Esophagus (tissue), 2 donors: ENCODE measurements around the gene BDH2. TPM values are rescaled to one million over a fixed set of nuclear protein-coding genes. Genes with fewer than 3 reads are reported as not detected.
A peak's percentile ranks its signal among the peaks of the same experiment; 100 is the strongest.

Experiments
- H3K27ac ChIP-seq, 2 donors: one replicate each; pipeline ENCODE4 v1.5.1; 2013; ENCODE audit warnings: low read depth in 2 of 2, mild to moderate bottlenecking in 2 of 2, inconsistent platforms in 1 of 2, low read length in 1 of 2, moderate library complexity in 1 of 2
- H3K27me3 ChIP-seq, 2 donors: one replicate each; pipeline ENCODE4 v1.6.1; 2013; ENCODE audit warnings: low read length in 2 of 2, control low read depth in 1 of 2, mild to moderate bottlenecking in 1 of 2; ENCODE audit not compliant: insufficient read depth in 2 of 2, control insufficient read depth in 1 of 2
- H3K36me3 ChIP-seq, 2 donors: one replicate each; pipeline ENCODE4 v1.6.1; 2013; ENCODE audit warnings: low read length in 1 of 2; ENCODE audit not compliant: control insufficient read depth in 2 of 2, insufficient read depth in 2 of 2
- H3K4me1 ChIP-seq, 2 donors: one replicate each; pipeline ENCODE4 v1.6.1; 2013; ENCODE audit warnings: low read length in 1 of 2; ENCODE audit not compliant: control insufficient read depth in 2 of 2, insufficient read depth in 2 of 2
- H3K4me3 ChIP-seq, 2 donors: one replicate each; pipeline ENCODE4 v1.5.1; 2013; ENCODE audit warnings: low read length in 2 of 2, mild to moderate bottlenecking in 2 of 2, low read depth in 1 of 2, moderate library complexity in 1 of 2
- H3K9me3 ChIP-seq, 2 donors: one replicate each; pipeline ENCODE4 v1.6.1; 2013; ENCODE audit warnings: mild to moderate bottlenecking in 2 of 2, low read depth in 1 of 2, low read length in 1 of 2, moderate library complexity in 1 of 2; ENCODE audit not compliant: control insufficient read depth in 2 of 2, insufficient read depth in 1 of 2
- WGBS, 2 donors: extraction: QIAGEN DNeasy Blood & Tissue Kit; methylation state at CpG; one replicate each; pipeline ENCODE4 v1.1.7; 2013; 5-methylcytosine and 5-hydroxymethylcytosine counted together
- polyA plus RNA-seq, 2 donors: library from polyadenylated mRNA; stranded (reverse); fragments of 200-250 nt; gene quantifications; one replicate each; pipeline ENCODE4 v1.2.3, GENCODE V29; 2013
- donor health status: healthy with polysubstance abuse.
- donor health status: Bipolar disorder and iron deficiency.

BDH2 gene
- polyA plus RNA-seq, 2 donors = 16.9 to 29.6 TPM

DNA sequence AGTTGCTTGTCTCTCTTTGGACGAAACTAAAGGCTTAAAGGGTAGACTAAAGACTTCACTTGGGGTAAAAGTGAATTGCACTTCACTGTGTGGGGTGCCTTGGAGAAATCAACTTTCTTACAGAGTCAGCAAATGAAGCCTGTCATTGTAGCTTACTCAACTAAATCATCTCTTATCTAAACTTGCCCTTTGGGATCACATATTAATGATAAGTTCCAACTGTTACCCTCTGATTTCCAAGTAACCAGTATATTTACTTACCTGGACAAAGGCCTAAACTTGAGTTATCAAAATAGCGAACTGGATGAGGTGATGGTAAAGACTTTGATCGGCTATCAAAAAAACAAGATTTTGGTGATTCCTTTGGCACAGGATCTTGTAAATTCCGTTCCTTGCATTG is 8.9 kb upstream of the BDH2 start:
- H3K36me3 ChIP-seq = no peaks in the 10 kb centered on the region
- 86 to 93% methylated on average over 4 of the region's 4 CpGs for WGBS, 2 donors

DNA sequence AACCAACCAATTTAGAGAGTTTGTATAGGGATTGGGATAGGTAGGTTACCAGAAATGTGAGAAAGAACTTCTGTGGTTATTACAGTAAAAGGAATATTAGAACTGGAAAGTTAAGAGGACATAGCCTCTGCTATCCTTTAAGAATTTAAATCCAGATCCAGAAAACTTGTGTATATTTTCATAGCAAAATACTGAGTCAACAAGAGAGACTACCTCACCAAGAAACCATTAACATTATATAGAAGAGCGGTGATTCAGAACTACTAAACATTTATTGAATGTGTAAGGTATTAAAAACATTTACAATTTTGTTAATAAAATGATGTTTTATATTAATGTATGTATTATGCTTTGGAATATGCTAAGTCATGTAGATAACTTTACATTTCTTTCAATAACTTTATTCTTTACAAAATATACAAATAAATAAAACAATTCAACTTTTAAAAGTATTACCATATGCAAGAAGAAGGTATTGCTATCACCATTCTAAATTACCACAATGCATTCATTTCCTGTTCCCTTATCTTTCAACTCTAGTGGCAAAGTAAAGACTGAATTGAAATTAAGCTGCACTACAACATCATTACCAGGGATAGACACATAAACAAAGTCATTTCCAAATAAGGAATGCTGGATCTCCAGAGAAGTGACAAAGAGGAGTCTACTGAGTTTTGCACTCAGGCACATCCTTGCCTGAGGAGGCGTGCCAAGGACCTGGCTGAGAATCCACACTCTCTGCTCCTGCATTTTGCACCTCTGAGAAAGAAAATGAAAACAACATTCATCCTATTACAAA is 6.1 kb upstream of the BDH2 start:
- Histone ChIP-seq H3K4me3 (no peak overlapping the region), H3K4me1 (no peaks in the 10 kb centered on the region)
- WGBS, 2 donors = 87 to 95% methylated on average over 2 of the region's 2 CpGs

More for the DNA sequence above, 8.9 kb upstream of the BDH2 start:
- Histone ChIP-seq H3K4me3 (no peak overlapping the region), H3K27me3 (no peaks in the 10 kb centered on the region), H3K4me1 (no peaks in the 10 kb centered on the region), H3K9me3 (no peaks in the 10 kb centered on the region), H3K27ac (no peak overlapping the region)

GRCh38 chr4:103104886-103105285 is 5.3 kb upstream of the BDH2 start:
- Histone ChIP-seq H3K27me3 (no peaks in the 10 kb centered on the region), H3K36me3 (no peaks in the 10 kb centered on the region), H3K4me1 (no peaks in the 10 kb centered on the region), H3K4me3 (no peak overlapping the region), H3K27ac (no peak overlapping the region), H3K9me3 (no peaks in the 10 kb centered on the region)
- 93 to 95% methylated on average over 3 of the region's 3 CpGs for WGBS, 2 donors

More for the DNA sequence above, 6.1 kb upstream of the BDH2 start:
- H3K27ac ChIP-seq = no peak overlapping the region
- H3K9me3 ChIP-seq = no peaks in the 10 kb centered on the region
- H3K27me3 ChIP-seq = no peaks in the 10 kb centered on the region
- H3K36me3 ChIP-seq = no peaks in the 10 kb centered on the region

GRCh38 chr4:103100691-103101090 is 1.1 kb upstream of the BDH2 start:
- H3K36me3 ChIP-seq = no peaks in the 10 kb centered on the region
- H3K27ac ChIP-seq = no peak overlapping the region
- H3K27me3 ChIP-seq = no peaks in the 10 kb centered on the region
- 69 to 71% methylated on average over 5 of the region's 5 CpGs for WGBS, 2 donors
- H3K4me1 ChIP-seq = peaks cover 4 to 6% of the 10 kb centered on the region in 2 donors
- H3K9me3 ChIP-seq = no peaks in the 10 kb centered on the region
- H3K4me3 ChIP-seq = no peak overlapping the region

DNA sequence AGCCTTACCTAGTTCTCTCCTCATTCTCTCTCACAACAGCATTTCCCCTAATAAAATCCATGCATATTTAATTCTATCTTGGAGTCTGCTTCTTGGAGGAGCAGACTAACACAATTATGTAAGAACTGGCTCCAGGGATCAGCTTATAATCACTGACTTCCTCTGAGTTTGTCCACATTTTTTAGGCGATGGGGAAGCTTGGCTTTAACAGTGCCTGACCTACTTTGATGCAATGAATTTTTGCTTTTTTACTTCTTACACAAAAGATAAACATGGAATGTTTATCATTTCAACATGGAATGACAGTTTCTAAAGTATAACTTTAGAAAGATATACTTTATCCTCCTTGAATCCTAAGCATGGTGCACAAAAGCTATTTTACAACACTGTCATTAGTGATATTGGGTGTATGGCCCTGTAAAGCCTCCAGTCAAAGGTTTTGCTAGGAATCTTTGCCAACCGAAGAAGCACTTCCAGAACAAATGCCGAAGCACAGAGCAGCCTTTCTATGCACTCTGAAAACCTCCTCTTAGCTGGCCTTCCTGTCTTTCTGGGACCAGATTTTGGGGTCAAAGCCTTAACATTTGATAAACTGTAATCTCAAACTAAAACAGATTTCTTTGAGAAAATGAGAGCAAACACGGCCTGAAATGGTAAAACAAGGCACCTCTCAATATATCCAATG is 736 bp downstream of the BDH2 start:
- H3K36me3 ChIP-seq = no peaks in the 10 kb centered on the region
- 15 to 17% methylated on average over 4 of the region's 4 CpGs for WGBS, 2 donors
- no peaks in the 10 kb centered on the region for H3K27me3 ChIP-seq
- H3K4me3 ChIP-seq = peak overlapping the region; percentile 23 to 59
- H3K4me1 ChIP-seq = peaks cover 4 to 6% of the 10 kb centered on the region in 2 donors
- peak overlapping the region in 1 of 2 donors; percentile 61 for H3K27ac ChIP-seq
- no peaks in the 10 kb centered on the region for H3K9me3 ChIP-seq

DNA sequence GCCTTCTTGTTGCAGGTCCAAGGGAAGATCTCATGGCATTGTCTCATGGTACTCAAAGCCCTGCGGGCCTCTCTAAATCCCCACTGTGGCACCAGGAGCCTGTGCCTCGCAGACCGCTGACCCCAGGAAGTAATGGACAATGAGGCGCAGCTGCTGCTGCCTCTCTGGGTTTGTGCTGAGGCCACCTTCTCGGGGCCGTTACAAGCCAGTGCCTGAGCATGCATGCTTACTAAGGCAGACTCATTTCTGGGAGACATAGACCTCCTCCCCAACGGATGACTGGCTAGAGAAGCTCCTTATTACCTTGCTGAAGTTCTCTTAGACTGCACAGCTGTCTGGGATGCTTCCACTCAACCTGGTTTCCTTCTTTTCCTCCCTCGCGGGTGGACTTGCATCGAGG is 1.3 kb downstream of the BDH2 start:
- H3K4me3 ChIP-seq = peak overlapping the region in 1 of 2 donors; percentile 59

GRCh38 chr4:103097112-103097511 is 2.5 kb downstream of the BDH2 start:
- WGBS, 2 donors = 72 to 89% methylated on average over 2 of the region's 2 CpGs
- H3K4me1 ChIP-seq = peaks cover 4 to 6% of the 10 kb centered on the region in 2 donors
- H3K4me3 ChIP-seq = no peak overlapping the region
- no peaks in the 10 kb centered on the region for H3K9me3 ChIP-seq
- no peaks in the 10 kb centered on the region for H3K27me3 ChIP-seq
- no peaks in the 10 kb centered on the region for H3K36me3 ChIP-seq
- no peak overlapping the region for H3K27ac ChIP-seq

More for the DNA sequence above, 1.3 kb downstream of the BDH2 start:
- Histone ChIP-seq H3K27me3 (no peaks in the 10 kb centered on the region), H3K9me3 (no peaks in the 10 kb centered on the region), H3K36me3 (no peaks in the 10 kb centered on the region), H3K4me1 (peaks cover 4 to 6% of the 10 kb centered on the region in 2 donors), H3K27ac (peak overlapping the region in 1 of 2 donors; percentile 41)
- 73 to 78% methylated on average over 10 of the region's 10 CpGs for WGBS, 2 donors

DNA sequence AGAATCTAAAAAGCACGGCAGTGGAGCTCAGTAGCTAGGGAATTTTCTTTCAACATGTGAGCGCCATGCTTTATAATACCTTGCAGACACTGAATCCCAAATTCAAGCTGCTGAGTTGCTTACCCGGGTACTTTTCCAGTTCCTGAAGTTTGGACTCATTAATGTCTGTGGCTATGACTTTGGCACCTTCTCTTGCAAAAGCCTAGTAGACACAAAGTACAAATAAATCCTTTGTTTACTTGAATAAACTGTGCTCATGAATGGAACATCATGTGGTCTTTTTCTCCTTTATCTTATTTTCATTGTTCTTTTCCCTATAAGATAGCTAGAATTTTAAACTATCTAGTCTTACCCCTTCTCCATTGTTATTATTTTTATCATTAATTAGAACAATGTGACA is 4.6 kb downstream of the BDH2 start:
- 81 to 84% methylated on average over 3 of the region's 3 CpGs for WGBS, 2 donors
- Histone ChIP-seq H3K27me3 (no peaks in the 10 kb centered on the region), H3K27ac (no peak overlapping the region), H3K4me3 (no peak overlapping the region), H3K36me3 (no peaks in the 10 kb centered on the region), H3K4me1 (peaks cover 4 to 6% of the 10 kb centered on the region in 2 donors), H3K9me3 (no peaks in the 10 kb centered on the region)

GRCh38 chr4:103092245-103092644 is 7.4 kb downstream of the BDH2 start:
- Histone ChIP-seq H3K4me1 (no peaks in the 10 kb centered on the region), H3K27me3 (no peaks in the 10 kb centered on the region), H3K27ac (no peak overlapping the region), H3K9me3 (no peaks in the 10 kb centered on the region), H3K36me3 (peaks cover 4 to 6% of the 10 kb centered on the region in 2 donors), H3K4me3 (no peak overlapping the region)
